22Rv1 (cell line): ENCODE measurements around the gene DTX1.

Experiments
- ZFX ChIP-seq: fragments of 450-650 bp; IDR thresholded peaks from 2 replicates; pipeline ENCODE4 v1.6.1; 2017; ENCODE audit warnings: antibody characterized with exemption, borderline replicate concordance
- TF ChIP-seq, protein P1 (sequence below): fragments of 450-650 bp; IDR thresholded peaks from 2 replicates; pipeline ENCODE4 v1.5.1; 2017; ENCODE audit warnings: mild to moderate bottlenecking

DNA sequence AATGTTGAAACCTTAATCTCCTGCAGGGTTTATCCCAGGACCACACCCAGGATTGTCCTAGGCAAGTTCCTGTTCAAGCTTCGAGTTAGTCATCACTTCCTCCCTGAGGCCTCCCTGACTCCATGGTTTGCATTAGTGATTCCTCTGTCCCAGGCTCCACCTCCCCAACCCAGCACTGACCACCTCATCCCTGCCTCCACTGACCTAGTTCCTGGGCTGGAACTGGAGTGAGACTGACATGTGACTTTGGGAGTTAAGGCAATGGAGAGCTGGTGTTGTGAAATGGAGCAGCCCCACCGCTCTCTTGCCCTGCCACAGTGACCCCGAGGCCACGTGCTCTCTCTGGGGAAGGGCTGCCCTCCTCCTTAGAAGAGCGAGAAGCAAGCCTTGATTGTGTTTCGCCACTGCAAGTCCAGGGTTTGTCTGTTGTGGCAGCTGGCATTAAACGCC, 15.8 kb upstream of the DTX1 start:
- no peak for TF ChIP-seq ZFX
- TF ChIP-seq, protein P1, sequence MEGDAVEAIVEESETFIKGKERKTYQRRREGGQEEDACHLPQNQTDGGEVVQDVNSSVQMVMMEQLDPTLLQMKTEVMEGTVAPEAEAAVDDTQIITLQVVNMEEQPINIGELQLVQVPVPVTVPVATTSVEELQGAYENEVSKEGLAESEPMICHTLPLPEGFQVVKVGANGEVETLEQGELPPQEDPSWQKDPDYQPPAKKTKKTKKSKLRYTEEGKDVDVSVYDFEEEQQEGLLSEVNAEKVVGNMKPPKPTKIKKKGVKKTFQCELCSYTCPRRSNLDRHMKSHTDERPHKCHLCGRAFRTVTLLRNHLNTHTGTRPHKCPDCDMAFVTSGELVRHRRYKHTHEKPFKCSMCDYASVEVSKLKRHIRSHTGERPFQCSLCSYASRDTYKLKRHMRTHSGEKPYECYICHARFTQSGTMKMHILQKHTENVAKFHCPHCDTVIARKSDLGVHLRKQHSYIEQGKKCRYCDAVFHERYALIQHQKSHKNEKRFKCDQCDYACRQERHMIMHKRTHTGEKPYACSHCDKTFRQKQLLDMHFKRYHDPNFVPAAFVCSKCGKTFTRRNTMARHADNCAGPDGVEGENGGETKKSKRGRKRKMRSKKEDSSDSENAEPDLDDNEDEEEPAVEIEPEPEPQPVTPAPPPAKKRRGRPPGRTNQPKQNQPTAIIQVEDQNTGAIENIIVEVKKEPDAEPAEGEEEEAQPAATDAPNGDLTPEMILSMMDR = no peak
